Activated CD8-positive, alpha-beta memory T cell treated with anti-CD3 and anti-CD28 coated beads for 4 hours (primary cell): Measurements from ENCODE around the gene CD160.
"Not testable (repeated sequence)": the region's sequence is repeated elsewhere in the genome, so short reads cannot be mapped to it uniquely, and the experiment has no call there.

Source experiments
- DNase-seq, 2 donors: peaks; one replicate each; pipeline ENCODE4 v3.0.0-alpha.2; 2020; ENCODE audit warnings: low read depth in 2 of 2

The CD160 gene

DNA sequence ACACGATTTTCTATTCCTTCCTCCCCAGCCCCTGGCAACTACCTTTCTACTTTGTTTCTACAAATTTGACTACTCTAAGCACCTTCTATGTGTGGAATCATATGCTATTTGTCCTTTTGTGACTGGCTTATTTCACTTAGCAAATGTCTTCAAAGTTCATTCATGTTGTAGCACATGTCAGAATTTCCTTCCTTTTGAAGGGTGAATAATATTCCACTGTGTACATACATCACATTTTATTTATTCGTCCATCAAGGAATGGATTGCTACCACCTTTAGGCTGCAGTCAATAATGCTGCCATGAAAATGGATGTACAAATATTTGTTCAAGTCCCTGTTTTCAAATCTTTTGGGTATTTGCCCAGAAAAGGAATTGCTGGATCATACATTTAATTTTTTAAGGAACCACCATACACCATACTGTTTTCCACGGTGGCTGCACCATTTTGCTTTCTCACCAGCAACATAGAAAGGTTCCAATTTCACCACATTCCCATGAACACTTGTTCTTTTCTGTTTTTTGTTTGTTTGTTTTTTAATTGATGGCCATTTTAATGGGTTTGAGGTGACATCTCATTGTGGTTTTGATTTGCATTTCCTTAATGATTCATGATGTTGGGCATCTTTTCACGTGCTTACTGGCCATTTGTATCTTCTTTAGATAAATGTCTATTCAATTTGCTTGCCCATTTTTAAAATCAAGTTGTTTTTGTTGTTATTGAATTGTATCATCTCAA, 8.8 kb upstream of the CD160 start:
- no peak for DNase-seq

DNA sequence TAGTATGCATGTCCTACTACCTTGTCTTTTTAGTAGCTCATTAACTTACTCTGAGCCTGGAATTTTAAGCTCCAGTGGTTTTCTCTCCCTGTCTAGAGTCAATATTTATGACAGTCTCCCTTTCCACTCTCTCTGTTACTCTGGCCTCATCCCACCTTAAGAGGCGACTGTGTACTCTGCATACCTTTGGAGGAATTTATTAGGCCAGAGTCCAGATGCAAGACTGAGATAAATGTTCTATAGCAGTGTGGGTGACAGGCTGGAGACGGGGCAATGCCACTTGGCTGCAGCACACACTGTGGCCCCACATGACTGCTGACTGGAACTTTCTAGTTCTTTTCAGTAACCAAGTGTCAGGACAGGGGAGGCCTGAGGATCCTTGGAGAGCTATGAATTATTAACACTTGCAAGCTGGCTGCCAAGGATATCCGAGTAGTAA, 8.1 kb upstream of the CD160 start:
- DNase-seq, result no peak

DNA sequence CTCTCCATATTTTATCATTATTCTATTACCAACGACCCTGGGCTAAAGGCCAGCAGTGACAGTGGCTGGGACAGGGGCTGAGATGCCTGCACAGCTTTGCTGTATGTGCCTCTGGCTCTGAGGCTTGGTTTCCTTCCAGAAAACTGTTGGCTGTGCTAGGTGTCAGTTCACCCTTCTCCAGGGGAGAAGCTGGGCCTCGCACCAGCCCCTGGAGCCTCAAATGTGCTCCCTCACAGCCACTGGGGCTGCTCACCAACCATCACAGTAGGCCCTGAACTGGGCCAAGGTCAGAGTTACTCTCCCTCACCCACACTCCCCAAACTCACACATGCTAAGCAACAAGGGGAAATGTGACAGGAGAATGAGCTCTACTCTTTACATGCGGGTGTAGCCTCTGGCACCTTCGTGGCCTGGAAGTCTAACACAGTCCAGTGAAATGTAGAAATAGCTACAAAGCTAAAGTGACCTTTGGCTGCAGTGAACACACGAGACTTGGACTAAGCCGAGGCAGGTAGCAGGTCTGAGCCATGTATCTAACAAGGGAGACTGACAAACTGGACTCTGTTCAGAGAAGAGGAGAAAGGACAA, 4.7 kb upstream of the CD160 start:
- DNase-seq, result no peak

DNA sequence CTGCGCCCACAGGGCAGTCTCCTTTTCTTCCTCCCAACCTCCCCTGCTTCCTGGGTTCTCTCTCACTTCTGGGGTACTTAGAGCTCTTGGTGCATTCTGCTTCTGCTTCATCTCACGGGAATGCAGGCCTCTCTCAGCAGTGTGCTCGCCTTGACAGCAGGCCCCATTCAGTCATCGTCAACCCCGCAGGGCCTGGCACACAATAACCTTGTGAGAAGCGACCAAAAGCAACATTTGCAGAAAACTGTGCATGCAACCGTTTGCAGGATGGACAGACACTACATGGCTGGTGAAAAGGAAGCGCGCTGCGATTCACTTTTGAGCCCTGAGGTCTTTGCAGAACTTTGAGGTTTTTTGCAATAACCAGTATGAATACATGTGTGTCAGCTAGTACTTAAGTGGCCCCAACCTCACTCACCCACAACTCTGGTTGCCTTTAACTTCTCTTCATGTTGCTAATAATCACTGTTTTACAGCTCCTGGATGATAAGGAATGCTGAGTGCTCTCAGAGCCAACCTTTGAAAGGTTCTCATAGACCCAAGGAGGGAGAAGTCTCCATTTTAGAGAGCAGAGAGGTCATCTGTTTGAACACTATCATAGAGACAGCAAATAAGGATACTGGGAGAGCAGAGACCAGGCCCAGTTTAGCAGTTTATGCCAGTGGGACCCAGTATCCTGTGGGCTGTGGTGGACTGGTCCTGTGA, 2.5 kb upstream of the CD160 start:
- DNase-seq, result no peak

DNA sequence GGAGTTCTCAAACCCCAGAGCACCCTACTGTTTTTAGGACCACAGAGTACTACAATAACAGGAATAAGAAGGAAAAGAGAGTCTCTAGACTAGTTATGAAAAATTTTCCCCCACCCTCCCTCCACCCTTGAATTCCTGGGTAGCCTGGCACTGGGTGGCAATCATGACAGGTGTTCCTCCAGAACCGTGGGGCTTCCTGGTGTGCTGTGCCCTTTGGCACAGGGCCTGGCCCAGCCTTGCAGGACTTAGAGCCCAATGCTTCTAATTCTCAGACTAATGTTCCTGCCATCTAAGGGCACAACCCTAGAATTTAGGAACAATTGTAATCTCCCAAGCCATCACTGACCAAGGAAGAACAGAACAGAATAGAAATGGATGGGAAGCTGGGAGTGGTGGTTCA, 1.5 kb upstream of the CD160 start:
- DNase-seq, result no peak

DNA sequence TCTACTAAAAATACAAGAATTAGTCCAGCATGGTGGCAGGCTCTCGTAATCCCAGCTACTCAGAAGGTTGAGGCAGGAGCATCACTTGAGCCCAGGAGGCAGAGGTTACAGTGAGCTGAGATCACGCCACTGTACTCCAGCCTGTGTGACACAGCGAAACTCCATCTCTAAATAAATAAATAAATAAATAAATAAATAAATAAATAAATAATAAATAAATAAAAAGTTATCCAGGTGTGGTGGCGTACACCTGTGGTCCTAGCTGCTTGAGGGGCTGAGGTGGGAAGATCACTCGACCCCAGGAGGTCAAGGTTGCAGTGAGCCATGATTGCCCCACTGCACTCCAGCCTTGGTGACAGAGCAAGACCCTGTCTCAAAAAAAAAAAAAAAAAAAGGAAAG, 834 bp upstream of the CD160 start:
- not testable (repeated sequence) for DNase-seq

DNA sequence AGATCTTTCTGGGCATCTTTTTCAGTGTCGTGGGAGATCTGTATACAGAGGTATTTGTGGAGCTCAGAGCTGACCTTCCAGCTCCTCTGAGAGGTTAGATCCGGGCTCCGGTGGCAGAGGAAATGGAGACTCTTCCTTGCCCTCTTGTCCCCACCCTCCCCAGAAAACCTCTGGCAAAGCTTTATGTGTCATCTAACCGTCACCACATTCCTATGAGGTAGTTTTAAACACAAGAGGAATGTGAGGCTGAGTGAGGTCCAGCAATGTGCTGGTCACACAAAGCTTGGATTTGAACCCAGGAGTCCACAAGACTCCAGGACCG, 1.2 kb downstream of the CD160 start:
- no peak for DNase-seq

DNA sequence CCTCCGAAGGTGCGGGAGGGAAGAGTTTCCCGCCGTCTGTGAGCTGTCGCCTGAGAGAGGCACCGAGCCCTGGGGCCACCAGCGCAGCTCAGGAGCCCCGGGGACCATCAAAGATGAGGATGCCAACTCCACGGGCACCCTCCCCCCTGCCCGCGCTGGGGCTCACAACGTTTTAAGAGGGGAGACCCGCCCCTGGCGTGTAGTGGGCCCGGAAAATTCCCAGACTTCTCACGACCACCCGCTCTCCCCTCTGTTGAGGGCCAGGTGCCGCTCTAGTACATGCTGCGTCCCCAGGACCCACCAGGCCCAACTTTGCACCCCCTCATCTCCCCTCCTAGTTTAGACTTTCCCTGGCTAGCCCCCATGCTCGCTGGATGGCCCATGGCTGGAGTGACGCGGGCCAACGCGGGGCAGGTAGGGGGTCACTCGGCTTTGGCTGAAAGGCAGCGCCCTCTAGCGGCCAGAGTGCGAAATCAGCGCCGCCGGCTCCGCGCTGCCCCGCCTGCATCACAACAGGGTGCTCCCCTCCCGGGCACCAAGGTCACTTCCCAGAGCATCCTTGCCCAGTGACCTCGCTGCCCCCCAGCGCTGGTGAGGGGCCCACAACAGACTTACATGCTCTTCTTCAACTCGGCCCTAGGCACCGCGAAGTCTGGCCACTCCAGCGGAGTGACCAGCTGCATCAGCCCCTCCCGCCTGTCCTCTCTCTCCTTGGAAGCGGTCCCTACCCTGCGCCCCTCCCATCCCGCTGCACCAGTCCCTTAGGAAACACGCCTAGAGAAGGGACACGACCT, 1.8 kb downstream of the CD160 start:
- DNase-seq, result peak; percentile 38 to 50

DNA sequence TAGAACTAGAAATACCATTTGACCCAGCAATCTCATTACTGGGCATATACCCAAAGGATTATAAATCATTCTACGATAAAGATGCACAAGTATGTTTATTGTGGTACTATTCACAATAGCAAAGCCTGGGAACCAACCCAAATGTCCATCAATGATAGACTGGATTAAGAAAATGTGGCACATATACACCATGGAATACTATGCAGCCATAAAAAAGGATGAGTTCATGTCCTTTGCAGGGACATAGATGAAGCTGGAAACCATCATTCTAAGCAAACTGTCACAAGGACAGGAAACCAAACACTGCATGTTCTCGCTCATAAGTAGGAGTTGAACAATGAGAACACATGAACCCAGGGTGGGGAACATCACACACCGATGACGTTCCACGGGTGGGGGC, 6.9 kb downstream of the CD160 start:
- DNase-seq, result not testable (repeated sequence)

DNA sequence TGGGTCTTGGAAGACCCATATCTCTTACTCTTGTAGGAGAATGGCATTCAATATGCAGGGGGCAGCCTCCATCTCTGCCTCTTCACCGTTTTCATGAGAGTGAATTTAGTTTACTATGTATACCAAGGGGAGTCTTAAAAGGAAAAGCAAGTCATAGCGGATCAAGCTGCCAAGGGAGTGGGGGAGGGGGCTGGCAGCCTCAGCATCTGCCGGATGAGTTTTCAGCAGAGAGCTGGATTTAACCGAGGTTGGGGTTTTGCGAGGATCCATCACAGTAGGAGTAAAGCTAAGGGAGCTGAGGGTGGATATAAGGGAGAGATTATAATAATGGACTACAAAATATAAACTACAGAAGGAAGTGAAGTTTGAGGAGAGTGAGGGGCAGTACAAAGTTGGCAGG, 9.9 kb downstream of the CD160 start:
- DNase-seq, result no peak

DNA sequence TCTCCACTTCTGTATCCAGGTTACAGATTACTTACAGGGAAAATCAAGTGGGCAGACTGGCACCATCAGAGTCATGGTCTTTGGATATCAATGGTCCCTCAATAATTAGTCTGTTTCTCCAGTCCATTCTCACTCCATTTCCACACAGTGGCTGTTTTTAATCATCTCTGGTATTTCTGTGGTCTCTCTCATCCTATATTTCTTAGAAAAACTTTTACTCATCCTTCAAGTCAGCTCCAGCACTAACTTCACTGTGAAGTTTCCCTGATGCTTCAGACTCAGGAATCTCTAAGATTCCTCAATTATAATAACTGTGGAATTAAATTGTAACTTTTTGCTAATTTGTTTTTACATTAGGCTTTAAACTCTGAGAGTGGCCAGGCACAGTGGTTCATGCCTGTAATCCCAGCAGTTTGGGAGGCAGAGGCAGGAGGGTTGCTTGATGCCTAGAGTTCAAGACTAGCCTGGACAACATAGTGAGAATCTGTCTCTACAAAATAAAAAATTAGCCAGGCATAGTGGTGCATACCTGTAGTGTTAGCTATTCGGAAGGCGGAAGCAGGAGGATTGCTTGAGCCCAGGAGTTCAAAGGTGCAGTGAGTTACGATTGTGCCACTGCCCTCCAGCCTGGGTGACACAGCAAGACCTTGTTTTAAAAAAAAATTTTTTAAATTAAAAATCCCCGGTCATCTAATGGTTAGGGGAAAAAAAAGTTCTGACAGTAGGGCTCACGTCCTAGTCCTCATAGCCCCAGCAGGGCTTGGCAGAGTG, 10.6 kb downstream of the CD160 start:
- no peak for DNase-seq

DNA sequence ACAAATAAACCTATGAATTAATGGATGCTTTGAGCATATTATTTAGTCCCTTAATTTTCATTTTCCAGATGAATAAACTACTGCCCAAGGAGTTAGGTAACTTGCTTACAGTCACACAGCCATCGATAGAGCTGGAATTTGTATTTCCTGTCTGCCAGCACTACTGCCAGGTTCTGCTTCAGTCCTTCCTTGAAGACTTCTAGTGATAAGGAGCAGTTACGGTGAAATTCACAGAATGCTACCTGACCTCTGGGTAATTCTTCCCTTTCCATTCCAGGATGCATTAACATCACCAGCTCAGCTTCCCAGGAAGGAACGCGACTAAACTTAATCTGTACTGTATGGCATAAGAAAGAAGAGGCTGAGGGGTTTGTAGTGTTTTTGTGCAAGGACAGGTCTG, 11.2 kb downstream of the CD160 start:
- no peak for DNase-seq

DNA sequence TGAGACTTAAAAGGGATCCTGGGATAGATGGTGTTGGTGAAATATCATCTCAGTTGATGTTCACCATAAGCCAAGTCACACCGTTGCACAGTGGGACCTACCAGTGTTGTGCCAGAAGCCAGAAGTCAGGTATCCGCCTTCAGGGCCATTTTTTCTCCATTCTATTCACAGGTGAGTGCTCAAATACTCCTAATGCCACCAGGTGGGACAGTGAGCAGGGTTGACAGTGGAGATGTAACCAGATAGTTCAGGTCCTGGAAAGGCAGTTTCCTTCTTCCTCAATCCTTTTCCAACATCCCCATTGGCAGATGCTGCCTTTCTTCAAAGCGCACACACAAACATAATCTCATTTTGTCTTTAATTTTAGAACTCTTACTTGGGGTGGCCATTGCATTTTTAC, 11.6 kb downstream of the CD160 start:
- no peak for DNase-seq

DNA sequence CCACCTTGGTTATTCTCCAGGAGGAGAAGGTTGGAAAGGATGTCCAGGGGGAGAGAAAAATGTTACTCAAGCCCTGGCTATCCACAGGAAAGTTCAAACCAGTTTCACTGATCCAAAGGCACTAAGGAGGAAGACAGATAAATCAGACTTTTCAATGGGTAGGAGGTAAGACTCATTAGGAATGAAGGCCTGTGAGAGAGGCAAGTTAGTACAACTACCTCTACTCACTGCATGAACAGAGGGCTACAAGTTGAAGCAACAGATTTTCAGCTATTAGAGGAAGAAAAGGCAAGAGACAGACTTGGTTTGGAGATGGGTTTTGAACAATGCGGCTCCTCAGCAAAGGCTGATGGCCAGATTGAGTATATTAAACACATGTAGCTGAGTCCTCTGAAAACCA, 16.9 kb downstream of the CD160 start:
- DNase-seq, result no peak

DNA sequence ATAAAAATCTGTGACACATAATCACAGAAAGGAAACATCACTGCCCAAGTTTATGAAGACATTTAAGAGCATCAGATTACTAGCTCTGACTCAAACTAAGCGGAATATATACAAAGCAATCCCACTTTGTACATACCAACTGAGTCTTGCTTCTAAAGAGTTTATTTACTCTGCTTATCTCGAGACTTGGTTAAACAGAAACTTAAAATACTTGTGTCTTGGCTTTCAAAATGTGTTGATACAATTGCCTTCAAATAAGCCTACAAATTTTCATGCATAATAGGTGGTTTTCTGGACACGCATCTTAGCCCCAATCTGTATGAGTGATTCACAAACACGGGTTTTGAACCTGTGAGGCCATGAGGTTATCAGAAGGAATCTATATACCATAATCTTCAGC, 21.0 kb downstream of the CD160 start:
- no peak for DNase-seq

DNA sequence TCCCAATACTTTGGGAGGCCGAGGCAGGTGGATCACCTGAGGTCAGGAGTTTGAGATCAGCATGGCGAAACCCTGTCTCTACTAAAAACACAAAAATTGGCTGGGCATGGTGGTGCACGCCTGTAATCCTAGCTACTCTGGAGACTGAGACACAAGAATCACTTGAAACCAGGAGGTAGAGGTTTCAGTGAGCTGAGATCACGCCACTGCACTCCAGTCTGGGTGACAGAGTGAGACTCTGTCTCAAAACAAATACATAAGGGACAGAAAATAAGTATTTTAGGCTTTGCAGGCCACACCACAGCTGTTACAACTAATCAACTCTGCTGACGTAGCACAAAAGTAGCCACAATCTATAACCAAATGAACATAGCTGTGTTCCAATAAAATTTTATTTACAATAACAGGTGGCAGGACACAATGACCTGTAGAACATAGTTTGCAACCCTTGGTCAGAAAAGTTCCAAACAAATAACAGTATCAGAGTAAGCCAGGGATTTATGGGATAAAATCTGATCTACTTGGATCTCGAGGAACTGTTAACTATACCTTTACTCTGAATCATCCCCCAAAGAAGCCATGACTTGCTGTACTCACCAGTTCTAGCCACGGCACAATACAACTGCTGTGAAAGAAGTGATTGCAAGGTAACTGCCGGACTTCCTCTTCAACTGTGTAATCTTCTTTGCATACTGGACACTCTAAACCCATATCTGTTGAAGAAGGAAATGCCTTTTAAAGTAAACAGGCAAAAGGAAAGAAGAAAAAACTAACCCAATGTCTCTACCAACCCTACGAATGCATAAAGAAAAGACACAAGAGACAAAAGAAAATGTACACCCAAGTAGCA, 28.3 kb downstream of the CD160 start:
- DNase-seq, result no peak

DNA sequence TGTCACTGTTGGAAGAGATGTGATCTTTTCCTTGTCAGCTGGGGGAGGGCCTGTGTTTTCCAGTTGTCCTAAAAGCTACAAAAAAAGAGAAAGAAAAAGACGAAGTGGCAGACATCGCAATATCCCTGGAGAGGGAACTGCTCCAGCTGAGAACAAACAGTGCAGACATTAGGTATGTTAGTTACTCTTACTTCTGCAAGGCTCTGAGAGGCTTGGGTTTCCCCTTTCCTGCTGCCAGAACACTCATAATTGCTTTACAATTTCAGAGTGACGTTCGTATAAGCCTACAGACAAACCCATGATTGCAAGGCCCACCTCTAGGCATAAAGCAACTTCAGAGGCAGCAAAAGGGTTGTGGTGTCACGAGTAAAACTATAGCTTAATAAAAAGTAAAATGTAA, 31.1 kb downstream of the CD160 start:
- DNase-seq, result no peak

DNA sequence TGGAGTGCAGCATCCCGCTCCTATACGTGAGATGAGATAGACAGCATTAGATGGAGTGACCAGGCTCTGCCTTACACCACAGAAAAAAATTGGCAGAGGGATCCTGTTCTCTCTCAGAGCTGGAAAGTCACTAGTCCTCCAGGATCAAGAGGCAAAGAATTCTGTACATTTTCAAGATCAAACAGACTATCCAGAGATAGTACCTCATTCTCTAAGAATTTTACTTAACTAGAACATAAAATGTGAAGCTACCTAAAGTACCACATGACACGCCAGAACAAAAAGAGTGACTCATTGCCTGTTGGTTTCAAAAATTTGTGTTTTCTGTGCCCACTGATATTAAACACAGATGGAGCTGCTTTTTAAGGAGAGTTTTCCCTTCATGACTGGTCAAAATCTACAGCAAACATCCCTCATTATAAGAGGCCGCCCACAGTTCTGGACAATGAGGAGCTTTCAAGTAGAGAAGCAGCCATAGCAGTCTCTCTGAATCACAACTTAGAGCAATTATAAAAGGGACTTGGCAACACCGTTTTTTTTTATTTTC, 32.3 kb downstream of the CD160 start:
- DNase-seq, result no peak

DNA sequence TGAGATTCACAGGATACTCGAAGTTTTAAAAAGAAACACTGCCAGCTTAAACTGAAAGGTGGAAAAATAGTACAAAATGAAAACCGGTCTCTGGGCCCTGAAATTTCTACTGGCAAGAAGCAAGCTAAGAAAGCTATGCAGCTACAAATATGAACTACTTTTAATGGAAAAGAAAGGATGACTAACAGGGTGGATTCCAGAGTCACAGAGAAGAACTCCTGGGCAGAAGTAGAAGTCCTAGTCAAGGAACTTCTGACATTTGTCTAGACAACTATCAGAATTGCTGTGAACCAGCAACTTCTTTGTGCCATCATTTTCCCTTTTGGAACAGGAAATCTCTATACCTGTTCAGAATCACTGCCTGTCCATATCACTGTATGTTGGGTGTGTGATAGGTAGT, 38.1 kb downstream of the CD160 start:
- DNase-seq, result no peak

DNA sequence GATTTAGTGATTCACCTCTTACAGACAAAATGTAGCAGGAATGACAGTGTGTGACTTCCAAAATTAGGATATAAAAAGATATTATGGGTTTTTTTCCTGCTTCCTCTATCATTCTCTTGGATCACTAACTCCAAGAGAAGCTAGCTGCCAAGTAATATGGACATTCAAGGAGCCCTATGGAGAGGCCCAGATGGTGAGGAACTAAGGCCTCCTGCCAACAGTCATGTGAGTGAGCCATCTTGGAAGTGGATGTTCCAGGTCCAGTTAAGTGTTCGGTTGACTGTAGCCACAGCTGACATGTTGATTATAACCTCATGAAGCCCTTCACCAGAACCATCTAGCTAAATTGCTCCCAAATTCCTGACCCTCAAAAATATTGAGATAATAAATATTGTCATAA, 38.8 kb downstream of the CD160 start:
- no peak for DNase-seq

DNA sequence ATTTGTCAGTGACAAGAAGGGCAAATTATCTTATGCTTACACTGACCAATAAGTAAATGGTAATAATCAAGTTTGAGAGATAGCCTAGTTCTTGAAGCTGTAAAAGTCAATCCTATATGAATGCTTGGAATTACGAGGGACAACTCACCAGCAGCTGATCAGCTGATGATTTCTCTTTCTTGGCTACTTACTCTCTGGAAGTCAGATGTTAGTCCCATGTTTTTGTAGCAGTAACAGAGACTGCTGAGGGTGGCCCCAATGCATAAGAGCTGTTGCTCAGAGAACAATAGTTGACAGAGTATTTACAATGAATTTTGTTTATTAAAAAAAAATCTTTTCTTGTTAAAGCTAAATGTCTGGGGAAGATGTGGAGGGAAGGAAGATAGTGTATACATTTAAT, 39.3 kb downstream of the CD160 start:
- no peak for DNase-seq
